Nephron progenitor cell (in vitro differentiated cells): ENCODE measurements around the gene LRRTM2.

Experiments
- DNase-seq: peaks from one replicate; pipeline ENCODE4 v3.0.0; 2021
- H3K27ac Mint-ChIP-seq: 2 replicates; pipeline ENCODE4 v1.8.0; 2021; ENCODE audit warnings: mild to moderate bottlenecking, moderate library complexity, mixed read lengths
- H3K27me3 Mint-ChIP-seq: 2 replicates; pipeline ENCODE4 v1.8.0; 2021; ENCODE audit warnings: mild to moderate bottlenecking, low read depth, mixed read lengths; ENCODE audit not compliant: poor library complexity
- H3K36me3 Mint-ChIP-seq: 2 replicates; pipeline ENCODE4 v1.8.0; 2021; ENCODE audit warnings: low read depth, mixed read lengths
- H3K4me1 Mint-ChIP-seq: 2 replicates; pipeline ENCODE4 v1.8.0; 2021; ENCODE audit warnings: mixed read lengths
- H3K4me3 Mint-ChIP-seq: 2 replicates; pipeline ENCODE4 v1.8.0; 2021; ENCODE audit warnings: mild to moderate bottlenecking, moderate library complexity, mixed read lengths
- H3K9me3 Mint-ChIP-seq: 2 replicates; pipeline ENCODE4 v1.8.0; 2021; ENCODE audit warnings: mild to moderate bottlenecking, moderate library complexity, mixed read lengths
- CTCF ChIP-seq: fragments of 200-600 bp; sonication (generic); IDR thresholded peaks from 2 replicates; pipeline ENCODE4 v1.5.0; 2021; ENCODE audit warnings: antibody characterized with exemption

LRRTM2 gene

GRCh38 chr5:138849882-138850281 is 25.3 kb downstream of the LRRTM2 start:
- H3K4me3 Mint-ChIP-seq = no peak overlapping the region
- no peaks in the 10 kb centered on the region for H3K27me3 Mint-ChIP-seq
- DNase-seq = no peak
- peaks cover 36% of the 10 kb centered on the region for H3K4me1 Mint-ChIP-seq
- H3K9me3 Mint-ChIP-seq = no peaks in the 10 kb centered on the region
- no peak for TF ChIP-seq CTCF
- H3K27ac Mint-ChIP-seq = no peak overlapping the region
- peaks cover 11% of the 10 kb centered on the region for H3K36me3 Mint-ChIP-seq

- H3K9me3 Mint-ChIP-seq = no peaks in the 10 kb centered on the region
- H3K27me3 Mint-ChIP-seq = no peaks in the 10 kb centered on the region
- no peak for DNase-seq
- peaks cover 40% of the 10 kb centered on the region for H3K4me1 Mint-ChIP-seq
- H3K4me3 Mint-ChIP-seq = no peak overlapping the region
- peak overlapping the region; percentile 58 for H3K27ac Mint-ChIP-seq
- H3K36me3 Mint-ChIP-seq = peaks cover 11% of the 10 kb centered on the region
- TF ChIP-seq CTCF = no peak
Observed at GRCh38 chr5:138849439-138849838, 25.7 kb downstream of the LRRTM2 start.

GRCh38 chr5:138844812-138845513 is 30.2 kb downstream of the LRRTM2 start:
- no peak for TF ChIP-seq CTCF
- no peak for DNase-seq
- Mint-ChIP-seq H3K27me3 (no peaks in the 10 kb centered on the region), H3K36me3 (peaks cover 12% of the 10 kb centered on the region), H3K4me1 (peaks cover 40% of the 10 kb centered on the region), H3K4me3 (no peak overlapping the region), H3K27ac (peak overlapping the region; percentile 58), H3K9me3 (no peaks in the 10 kb centered on the region)

- no peak overlapping the region for H3K4me3 Mint-ChIP-seq
Observed at GRCh38 chr5:138844125-138844461, 31.0 kb downstream of the LRRTM2 start.

GRCh38 chr5:138843316-138844124 is 31.6 kb downstream of the LRRTM2 start:
- H3K4me3 Mint-ChIP-seq = no peak overlapping the region
- H3K27me3 Mint-ChIP-seq = no peaks in the 10 kb centered on the region
- TF ChIP-seq CTCF = no peak
- H3K27ac Mint-ChIP-seq = no peak overlapping the region
- DNase-seq = no peak
- no peaks in the 10 kb centered on the region for H3K9me3 Mint-ChIP-seq
- H3K4me1 Mint-ChIP-seq = peaks cover 44% of the 10 kb centered on the region
- H3K36me3 Mint-ChIP-seq = peaks cover 21% of the 10 kb centered on the region

More at GRCh38 chr5:138844125-138844461, 31.0 kb downstream of the LRRTM2 start:
- Mint-ChIP-seq H3K9me3 (no peaks in the 10 kb centered on the region), H3K36me3 (peaks cover 15% of the 10 kb centered on the region), H3K4me1 (peaks cover 40% of the 10 kb centered on the region), H3K27ac (no peak overlapping the region), H3K27me3 (no peaks in the 10 kb centered on the region)
- TF ChIP-seq CTCF = no peak
- no peak for DNase-seq
